Pulmonary artery endothelial cell (primary cell): ENCODE results near the gene HTD2. TPM values are rescaled to one million over a fixed set of nuclear protein-coding genes. Genes with fewer than 3 reads are reported as not detected.
A peak's percentile ranks its signal among the peaks of the same experiment; 100 is the strongest.
"Not testable (repeated sequence)": the region's sequence is repeated elsewhere in the genome, so short reads cannot be mapped to it uniquely, and the experiment has no call there.

Experiments
- DNase-seq: peaks from one replicate; pipeline ENCODE4 v3.0.0-alpha.2; 2011; ENCODE audit warnings: low read depth, low spot score
- total RNA-seq: library from RNA; depleted of rRNA; stranded (reverse); fragments of >200 nt; gene quantifications from 2 replicates; pipeline ENCODE4 v1.2.3, GENCODE V29; 2014

HTD2 gene
- total RNA-seq = 5.4 and 8.7 TPM in 2 replicates

DNA sequence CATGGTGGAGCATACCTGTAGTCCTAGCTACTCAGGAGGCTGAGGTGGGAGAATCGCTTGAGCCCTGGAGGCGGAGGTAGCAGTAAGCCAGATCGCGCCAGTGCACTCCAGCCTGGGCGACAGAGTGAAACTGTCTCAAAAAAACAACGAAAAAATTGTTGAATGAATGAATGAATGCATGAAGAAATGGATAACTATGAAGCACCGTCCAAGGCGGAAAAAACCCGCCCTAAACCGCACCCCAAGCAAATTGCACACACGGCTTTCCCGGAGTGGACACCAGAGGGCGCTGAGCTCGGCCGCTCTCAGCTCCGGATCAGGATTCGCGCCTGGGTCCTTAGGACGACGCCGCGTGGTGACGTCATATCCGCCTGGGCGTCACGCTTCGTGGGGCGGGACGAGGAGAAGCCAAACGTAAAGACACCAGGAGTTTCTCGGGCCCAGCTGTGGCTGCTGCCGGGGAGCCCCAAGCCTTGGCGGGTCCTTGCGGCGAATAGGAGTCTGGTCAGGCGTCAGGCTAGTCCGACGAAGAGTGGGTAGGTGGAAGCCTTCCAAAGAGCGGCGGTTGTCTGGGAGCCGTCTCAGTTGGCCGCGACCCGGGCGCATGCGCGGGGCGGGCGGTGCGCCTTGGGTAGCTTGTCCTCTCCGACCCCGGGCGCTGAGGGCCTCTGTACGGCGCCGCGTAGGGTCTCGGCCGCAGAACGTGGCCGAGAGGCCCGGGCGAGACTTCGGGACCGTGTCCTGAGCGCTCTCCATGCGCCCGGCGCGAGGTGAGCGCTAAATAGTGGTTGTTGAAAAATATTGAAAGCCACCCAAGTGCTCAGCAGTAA lies at the start of gene HTD2, which contains the start of gene RPP14:
Gene HTD2 (plus strand): TSS at position 639 of the 830 bp plus-strand sequence. CDS start 11,094 bp downstream, outside the sequence.
Gene RPP14 (plus strand): TSS at position 364 of the 830 bp plus-strand sequence. CDS start 4,085 bp downstream, outside the sequence.
- peak; percentile 91 for DNase-seq

DNA sequence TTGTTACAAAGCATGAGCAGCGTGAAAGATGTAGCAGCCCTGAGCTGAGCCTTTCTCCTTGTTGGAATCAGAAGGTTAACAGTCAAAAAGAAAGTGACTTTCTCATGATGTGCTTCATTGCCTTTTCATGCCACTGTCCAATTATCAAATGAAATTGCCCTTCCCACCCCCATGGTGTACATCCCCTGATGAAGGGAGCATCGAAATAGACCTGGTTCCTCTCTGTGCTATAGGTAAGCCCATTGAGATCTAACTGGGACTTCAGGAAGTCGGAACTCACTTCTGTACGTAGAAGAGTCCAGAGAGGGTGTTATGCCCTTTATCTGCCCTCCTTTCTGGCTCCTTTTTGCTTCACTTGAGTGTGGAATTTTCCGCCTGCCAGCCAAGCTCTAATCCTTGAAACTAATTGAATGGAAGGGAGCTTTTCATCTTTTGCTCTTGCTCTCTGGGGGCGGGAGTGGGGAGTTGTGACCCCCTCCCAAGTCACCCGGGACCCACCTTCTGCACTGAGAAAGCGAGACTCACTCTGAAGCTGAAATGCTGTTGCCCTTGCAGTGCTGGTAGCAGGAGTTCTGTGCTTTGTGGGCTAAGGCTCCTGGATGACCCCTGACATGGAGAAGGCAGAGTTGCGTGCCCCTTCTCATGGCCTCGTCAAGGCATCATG lies 47.8 kb upstream of the HTD2 start:
- DNase-seq = no peak

- no peak for DNase-seq
These were observed 46.0 kb upstream of the HTD2 start for GRCh38 chr3:58260261-58260731.

- no peak for DNase-seq
These were observed 45.6 kb upstream of the HTD2 start for GRCh38 chr3:58260733-58261132.

DNA sequence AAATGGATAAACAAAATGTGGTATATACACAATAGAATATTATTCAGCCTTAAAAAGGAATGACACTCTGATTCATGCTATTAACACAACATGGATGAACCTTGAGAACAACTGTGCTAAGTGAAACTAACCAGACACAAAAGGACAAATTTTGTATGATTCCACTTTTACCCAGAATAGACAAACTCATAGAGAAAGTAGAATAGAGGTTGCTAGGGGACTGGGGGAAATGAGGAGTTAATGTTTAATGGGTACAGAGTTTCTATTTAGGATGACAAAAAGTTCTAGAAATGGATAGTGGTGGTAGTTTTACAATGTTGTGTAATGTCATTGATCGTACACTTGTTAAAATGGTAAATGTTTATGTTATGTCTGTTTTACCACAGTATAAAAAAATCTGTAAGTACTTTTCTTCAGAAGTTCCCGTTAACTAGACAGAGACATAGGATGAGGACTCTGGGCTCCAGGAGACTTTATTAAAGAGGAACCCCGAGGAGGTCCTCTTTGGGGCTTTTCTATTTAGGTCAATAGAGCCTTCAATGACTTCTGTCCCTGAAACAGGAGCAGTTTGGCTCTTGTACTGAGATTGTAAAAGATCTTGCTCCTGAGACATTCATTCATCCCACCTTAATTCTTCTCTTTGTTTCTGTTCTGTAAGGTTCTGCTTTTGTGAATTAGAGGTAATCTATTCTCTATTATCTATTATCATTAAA lies 44.2 kb upstream of the HTD2 start:
- DNase-seq = no peak

- DNase-seq = no peak
These were observed 39.7 kb upstream of the HTD2 start for GRCh38 chr3:58266577-58266976.

DNA sequence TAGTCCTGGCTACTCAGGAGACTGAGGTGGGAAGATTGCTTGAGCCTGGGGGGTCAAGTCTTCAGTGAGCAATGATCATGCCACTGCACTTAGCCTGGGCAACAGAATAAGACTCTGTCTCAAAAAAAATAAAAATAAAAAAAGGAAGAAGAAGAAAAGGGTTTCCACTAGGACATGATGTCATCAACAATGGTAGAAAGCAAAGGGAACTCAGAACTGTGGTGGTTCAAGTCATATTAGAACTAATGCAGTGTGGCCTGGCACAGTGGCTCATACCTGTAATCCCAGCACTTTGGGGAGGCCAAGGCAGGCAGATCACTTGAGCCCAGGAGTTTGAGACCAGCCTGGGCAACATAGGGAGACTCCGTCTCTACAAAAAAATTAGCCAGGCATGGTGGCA lies 38.8 kb upstream of the HTD2 start:
- not testable (repeated sequence) for DNase-seq

DNA sequence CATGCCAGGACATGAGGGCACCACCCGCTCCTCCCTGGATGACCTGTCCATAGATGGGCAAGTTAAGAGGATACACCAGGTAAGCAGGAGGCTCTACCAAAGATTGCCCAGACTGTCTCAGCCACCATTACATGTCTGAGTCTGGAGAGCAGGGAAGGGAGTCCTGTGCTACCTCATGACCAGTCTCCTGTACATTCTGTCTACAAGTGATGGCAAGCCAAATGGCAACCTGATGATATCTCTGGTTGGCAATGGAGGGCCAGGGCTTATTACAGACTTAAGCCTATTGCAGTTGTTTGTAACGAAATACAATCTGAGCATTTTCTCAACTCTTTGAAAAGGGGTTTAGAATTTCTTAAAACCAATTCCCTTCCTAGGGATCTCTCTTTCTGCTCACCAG lies 37.0 kb upstream of the HTD2 start:
- no peak for DNase-seq

DNA sequence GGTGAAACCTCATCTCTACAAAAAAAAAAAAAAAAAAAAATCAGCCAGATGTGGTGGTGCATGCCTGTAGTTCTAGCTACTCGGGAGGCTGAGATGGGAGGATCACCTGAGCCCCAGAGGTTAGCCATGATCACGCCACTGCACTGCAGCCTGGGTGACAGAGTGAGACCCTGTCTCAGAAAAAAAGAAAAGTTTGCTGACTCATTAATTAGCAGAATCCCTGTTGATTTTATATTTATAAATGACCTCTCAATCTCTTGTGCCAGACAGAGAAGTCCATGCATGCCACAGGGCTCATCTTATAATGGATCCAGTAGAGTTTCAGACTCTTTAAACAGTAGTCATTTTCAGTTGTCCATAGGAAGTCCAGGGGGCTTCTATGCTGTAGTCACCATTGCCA lies 35.8 kb upstream of the HTD2 start:
- DNase-seq = no peak

DNA sequence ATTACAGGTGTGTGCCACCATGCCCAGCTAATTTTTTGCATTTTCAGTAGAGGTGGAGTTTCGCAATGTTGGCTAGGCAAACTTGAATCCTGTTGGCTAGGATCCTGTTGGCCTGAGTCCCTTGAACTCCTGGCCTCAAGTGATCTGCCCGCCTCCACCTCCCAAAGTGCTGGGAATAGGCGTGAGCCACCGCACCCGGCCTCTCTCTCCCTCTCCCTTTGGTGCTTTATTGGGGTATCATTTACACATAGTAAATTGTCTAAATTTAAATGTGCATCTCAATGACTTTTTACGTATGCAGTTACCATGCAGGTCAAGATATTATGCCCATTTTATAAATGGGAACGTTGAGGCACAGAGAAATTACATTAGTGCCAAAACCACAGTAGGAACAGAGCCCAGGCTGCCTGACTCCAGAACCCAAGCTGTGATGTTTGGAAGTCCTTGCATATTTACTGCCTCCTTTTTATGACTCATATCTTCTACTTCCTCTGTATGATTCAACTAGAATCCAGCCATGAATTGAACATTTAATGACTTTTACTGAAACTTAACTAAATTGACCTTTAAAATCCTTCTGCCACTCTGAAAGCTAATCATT lies 34.3 kb upstream of the HTD2 start:
- DNase-seq = peak; percentile 44

- DNase-seq = no peak
These were observed 33.4 kb upstream of the HTD2 start for GRCh38 chr3:58272891-58273290.

DNA sequence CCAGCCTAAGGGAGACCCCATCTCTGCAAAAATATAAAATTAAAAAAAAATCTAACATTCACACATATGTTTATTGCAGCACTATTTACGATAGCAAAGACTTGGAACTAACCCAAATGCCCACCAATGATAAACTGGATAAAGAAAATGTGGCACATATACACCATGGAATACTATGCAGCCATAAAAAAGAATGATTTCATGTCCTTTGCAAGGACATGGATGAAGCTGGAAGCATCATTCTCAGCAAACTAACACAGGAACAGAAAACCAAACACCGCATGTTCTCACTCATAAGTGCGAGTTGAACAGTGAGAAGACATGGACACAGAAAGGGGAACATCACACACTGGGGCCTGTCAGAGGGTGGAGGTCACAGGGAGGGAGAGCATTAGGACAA lies 33.0 kb upstream of the HTD2 start:
- DNase-seq = not testable (repeated sequence)

DNA sequence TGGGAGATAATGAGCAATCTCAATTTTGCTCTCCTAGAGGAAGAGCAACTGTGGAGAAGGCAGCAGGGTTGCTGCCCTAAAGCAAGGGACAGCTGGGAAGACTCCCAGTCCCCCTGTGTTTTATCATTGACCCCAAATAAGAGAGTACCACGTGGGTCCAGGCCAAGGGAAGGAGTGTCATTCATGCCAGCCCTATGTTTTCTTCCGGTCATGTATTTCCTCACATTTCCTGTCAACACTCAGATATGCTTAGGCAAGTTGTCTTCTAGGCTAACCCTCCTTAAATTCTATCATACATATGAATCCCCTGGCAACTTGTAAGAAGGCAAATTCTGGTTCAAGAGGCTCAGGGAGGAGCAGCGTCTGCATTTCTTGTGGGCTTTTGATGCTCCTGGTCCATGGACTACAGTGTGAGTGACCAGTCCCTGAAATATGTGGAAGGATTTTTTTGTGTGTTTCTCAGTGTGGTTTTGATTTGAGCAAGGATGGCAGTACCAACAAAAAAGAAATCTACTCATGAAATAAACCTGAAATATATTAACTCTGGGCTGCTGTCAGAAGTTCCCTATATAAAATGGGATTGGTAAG lies 32.2 kb upstream of the HTD2 start:
- DNase-seq = no peak

DNA sequence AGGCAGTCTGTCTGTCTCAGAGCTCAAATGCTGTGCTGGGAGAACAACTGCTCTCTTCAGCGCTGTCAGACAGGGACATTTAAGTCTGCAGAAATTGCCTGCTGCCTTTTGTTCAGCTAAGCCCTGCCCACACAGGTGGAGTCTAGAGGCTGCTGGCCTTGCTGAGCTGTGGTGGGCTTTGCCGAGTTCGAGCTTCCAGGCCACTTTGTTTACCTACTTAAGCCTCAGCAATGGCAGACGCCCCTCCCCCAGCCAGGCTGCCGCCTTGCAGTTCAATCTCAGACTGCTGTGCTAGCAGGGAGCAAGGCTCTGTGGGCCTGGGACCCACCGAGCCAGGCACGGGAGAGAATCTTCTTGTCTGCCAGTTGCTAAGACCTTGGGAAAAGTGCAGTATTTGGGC lies 25.3 kb upstream of the HTD2 start:
- DNase-seq = no peak

DNA sequence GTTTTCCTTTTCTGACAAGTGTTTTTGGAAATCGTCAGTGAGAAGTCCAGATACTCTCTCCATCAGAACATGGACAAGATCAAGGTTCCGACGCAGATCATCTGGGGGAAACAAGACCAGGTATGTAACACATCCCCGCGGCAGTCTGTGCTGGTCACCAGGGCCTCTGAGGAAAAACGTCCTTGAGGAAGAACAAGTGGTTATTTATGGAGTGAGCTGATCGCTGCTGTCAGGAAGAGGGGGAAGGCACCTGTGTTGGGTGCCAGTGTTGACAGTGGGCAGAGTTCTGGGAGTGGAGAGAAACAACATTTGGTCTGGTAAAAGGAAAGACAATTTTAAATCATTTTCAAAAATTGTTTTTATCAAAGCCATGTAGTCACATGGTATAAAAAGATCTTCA lies 21.0 kb upstream of the HTD2 start:
- DNase-seq = no peak

DNA sequence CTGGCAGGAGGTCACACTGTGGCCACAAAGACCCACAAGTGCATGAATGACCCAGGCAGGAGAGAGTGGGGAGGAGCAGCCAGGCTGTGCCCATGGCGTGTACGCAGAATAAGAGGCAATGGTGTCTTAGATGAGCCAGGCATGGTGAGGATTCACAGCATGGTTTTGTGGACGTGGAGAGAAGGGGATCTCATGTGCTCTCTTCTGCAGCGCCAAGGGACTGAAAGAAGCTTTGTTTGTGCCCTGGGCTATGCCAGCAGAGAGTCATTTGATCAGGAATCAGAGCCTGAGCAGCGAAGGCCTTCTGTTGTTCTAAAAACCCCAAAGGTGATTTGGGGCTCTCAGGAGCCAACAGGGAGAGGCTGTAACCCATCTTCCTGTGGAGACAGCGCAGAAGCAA lies 19.0 kb upstream of the HTD2 start:
- DNase-seq = no peak

- no peak for DNase-seq
These were observed 18.1 kb upstream of the HTD2 start for GRCh38 chr3:58288011-58288728.

GRCh38 chr3:58288964-58289613 lies 17.2 kb upstream of the HTD2 start:
- not testable (repeated sequence) for DNase-seq

DNA sequence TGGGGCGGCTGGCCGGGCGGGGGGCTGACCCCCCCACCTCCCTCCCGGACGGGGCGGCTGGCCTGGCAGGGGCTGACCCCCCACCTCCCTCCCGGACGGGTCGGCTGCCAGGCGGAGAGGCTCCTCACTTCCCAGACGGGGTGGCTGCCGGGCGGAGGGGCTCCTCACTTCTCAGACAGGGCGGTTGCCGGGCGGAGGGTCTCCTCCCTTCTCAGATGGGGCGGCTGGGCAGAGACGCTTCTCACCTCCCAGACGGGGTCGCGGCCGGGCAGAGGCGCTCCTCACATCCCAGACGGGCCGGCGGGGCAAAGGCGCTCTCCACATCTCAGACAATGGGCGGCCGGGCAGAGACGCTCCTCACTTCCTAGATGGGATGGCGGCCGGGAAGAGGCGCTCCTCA lies 15.9 kb upstream of the HTD2 start:
- DNase-seq = not testable (repeated sequence)
